Measurements from ENCODE around the gene DDX42. TPM values are rescaled to one million over a fixed set of nuclear protein-coding genes. Genes with fewer than 3 reads are reported as not detected.
"Not testable (repeated sequence)": the region's sequence is repeated elsewhere in the genome, so short reads cannot be mapped to it uniquely, and the experiment has no call there.

The DDX42 gene
- total RNA-seq, 1 donor from 2014 or later: 79.2 TPM

DNA sequence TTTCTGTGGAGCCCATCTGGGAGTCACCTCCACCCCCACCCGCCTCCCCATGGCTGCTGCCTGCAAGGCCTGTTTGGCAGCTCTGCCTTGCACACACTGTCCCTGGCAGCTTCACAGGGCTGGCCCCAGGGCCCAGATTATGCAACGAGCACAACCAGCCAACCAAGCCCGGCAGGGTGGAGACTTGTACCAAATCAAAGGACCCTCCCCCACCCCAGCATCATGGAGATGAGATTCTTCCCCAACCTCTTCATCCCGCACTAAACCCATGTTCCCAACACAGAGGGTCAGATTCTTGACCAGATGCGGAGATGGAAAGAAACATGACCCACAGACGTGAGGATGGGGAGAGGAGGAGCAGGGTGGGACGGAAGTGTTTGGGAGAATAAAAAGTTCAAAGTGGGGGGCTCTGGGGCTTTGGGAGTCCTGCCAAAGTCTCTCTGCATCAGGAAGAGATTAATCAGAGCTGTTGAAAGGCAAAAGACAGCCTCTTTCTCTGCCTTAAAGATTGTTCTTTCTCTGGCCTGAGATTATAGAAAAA is 64.7 kb downstream of the DDX42 start:
- DNase-seq (ENCODE audit: low spot score): peak; percentile 97

DNA sequence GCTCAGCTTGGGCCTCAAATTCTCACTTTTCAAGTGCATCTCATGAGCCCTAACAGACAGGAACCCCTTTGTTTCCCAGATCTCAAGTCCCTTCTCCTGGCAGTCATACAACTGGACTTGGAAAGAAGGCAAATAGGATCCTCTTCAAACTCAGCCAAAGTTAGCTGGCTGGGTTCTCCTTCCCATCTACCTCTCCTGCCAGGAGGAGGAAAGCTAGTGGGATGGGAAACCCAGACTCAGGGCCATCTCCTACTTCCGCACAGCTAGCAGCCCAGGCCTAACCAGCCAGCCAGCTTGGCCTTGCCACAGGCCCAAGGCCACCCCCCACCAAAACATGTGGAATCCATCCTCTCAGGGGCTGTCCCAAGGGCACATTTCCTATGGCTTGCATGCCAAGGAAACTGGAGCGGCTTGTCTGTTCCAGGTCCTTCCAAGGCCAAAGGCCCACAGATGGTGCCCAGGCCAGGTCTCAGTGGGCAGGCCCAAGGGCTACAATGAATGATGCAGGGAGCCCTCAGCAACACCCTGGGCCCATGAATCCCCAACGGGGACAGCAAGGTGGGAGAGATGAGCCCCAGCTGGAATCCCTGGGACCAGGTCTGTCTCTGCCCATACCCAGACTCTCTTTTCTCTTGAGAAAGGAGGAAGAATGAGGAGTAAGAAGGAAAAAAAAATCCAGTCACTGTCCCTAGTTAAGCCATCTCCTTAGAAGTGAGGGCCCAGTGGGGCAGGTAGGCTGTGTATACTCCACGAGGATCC is 66.8 kb downstream of the DDX42 start:
- no peak for DNase-seq (ENCODE audit: low spot score)

DNA sequence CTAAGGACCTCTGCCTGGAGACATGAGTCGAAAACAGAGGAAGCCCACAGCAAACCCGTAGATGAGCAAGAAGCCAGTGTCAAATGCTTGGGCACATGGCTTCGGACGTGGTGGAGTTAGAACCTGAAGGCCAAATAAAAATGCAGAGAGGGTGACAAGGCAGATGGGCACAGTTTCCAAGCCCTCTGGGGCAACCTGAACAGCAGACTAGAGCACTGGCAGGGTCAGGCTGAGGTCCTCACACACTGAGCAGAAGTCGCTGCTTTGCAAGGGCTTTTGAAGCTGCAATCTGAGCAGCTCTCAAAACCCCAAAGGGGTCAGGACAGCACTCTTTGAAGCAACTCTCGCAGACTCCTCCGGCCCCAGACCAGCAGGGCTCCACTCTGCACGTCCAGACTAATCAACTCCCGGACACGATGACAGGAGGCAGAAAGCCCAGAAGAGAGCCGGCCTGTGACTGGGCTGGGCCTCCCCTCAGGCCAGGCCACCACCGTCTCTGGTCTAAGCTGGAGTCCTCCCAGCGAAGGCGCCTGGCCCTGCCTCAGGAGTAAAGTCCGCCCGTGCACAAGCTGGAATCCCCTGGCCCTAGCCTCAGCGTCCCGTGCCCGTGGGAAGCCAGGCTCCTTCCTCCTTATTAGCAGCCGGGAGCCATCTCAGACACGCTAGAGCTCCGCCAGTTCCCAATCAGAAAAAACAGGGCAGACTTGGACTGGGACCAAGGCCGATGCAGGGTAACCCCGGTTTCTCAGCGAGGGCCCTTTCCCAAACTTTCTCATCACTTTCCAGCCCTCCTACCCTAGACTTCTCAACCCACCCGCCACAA is 67.6 kb downstream of the DDX42 start:
- peak; percentile 66 for DNase-seq (ENCODE audit: low spot score)

DNA sequence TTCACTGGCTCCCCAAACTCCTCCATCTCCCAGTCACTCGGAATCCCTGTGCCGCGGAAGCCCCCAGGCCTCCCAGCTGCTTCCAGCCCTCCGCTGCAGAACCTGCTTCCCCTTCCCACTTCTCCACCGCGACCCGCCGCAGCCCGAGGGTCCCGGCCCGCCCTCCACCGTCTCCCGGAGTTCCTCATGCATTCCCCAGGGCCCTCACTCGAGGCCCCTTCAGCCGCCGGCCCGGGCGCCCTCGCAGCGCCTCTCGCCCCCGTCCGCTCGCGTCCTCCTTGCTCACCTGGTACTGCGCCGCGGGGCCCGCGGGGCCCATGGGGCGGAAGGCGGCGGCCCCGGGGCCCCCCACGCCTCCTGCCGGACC is 68.2 kb downstream of the DDX42 start:
- DNase-seq (ENCODE audit: low spot score): no peak

DNA sequence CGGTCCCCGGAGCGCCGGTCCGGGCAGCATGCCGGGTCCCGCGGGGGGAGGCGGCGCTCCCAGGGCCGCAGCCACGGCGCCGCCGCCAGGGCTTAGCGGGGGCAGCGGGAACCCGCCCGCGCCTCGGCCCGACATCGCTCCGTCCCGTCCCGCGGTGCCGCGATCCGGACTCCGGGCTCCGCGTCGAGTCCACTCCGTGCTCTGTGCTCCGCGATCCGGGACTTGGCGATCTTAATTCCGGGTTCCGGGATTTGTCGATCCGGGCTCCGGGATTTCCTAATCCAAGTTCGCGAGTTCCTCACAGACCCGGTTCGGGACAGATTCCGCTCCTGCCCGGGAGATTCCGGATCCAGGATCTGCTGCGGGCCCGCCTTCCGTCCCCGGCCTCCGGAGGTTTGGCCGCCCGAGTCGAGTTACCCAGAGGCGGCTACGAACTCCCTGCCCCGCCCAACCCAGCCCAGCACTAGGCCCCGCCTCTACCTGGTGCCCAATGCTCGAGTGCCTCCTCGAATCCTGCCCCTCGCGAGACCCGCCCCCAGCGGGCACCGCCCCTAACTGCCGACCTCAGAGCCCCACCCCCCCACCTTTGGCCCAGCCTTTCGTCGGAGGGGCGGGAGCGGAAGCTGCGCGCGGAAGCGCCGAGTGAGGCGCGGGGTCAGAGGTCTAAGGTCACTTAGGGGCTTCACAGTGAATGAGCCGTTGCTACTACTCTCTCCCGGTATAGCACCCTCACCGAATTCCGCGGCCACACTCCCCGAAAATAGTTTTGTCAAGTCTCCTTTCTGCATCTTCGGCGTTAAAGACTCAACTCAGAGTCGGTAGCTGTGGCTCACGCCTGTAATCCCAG is 68.8 kb downstream of the DDX42 start, which contains the start of gene SMARCD2:
Gene SMARCD2, minus strand, starts transcription at position 146 of the 847 bp plus-strand sequence. Its CDS starts 11 bp downstream, at position 135.
- peak; percentile 99 for DNase-seq (ENCODE audit: low spot score)

DNA sequence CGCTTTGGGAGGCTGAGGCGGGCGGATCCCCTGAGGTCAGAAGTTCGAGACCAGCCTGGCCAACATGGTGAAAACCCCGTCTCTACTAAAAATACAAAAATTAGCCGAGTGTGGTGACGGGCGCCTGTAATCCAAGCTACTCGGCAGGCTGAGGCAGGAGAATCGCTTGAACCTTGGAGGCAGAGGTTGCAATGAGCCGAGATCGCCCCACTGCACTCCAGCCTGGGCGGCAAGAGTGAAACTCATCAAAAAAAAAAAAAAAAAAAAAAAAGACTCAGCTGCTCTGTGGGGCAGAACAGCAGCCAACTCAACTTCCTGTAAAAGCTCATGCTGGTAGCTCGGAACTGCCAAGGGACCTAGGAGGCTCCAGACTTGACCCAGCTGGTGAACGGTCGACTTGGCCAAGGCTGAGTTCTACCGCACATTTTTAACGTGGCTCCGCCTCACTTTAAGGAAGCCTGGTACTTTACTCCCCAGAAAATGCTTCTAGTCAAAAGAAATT is 69.5 kb downstream of the DDX42 start:
- DNase-seq (ENCODE audit: low spot score): peak; percentile 84

DNA sequence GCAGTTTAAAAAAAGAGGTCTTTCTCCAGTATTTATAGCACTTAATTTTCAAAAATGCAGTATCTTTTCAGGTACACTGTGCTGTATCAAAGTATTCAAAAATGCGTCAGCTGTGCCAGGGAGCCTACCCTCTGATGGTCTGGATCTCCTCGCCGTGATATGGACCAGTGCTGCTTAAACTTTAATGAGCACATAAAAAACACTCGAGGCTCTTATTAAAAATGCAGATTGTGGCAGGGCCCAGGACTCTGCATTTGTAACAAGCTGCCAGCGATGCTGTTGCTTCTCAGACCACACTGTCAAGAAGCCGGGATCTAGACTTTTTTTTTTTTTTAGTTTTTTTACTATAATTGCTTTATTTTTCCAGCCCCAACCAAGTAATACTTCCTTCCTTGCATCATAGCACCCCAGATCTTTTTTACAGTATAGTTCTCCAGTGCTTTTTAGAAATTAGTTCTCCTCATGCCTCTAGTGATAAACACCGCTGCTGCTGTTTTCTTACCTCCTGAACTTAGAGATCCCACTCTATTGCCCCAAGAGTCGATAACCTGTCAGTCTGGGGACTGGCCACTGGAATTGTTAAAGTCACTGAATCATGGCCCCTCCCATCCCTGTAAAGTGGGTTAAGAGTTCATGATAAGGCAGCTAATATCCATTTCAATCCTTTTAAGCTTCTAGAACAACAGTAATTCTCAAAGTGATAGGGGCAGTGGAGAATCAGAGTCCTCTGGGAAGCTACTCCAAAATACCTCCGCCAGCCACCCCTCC is 70.1 kb downstream of the DDX42 start:
- DNase-seq (ENCODE audit: low spot score): peak; percentile 72

DNA sequence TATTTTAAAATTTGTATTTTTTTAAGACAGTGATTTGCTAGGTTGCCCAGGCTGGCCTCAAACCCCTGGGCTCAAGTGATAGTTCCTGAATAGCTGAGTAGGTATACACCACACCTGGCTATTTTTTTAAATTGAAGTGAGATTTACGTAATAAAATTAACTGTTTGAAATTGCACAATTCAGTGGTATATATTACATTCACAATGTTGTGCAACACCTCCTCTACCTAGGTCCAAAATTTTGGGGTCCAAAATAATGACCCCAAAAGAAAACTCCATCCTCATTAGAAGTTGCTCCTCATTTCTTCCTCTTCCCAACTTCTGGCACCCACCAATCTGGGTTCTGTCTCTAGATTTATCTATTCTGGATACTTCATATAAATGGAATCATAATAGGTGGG is 71.5 kb downstream of the DDX42 start:
- DNase-seq (ENCODE audit: low spot score): no peak

DNA sequence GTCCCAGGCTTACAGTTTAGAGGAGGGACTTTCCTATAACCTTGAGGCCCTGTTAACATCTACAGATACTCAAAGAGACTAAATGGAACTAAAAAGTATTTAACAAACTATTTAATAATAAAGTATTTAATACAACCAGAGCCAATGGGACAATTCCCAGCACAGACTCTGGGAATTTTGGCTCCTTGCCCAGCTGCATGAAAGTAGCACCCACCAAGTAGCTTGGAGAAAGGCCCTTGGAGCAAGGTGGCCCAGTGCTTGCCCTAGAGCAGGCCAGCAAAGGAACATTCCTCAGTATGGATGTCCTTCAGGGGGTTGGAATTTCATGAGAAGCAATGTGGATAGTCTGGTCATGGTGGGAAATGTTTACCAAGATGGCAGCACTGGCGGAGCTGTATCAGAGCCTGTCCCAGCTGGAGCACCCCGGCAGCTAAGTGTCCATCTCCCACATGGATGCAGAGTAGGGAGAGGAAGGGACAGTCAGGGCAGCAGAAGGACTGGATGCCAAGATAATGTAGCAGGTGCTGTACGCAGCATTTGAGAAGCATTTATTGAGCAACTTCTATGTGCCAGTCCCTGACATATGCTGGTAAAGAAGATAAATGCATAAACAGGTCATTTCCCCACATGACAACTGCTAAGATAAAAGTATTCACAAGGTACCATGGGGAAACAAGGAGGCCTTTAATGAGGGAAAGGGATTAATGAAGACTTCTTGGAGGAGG is 73.7 kb downstream of the DDX42 start:
- DNase-seq (ENCODE audit: low spot score): no peak

DNA sequence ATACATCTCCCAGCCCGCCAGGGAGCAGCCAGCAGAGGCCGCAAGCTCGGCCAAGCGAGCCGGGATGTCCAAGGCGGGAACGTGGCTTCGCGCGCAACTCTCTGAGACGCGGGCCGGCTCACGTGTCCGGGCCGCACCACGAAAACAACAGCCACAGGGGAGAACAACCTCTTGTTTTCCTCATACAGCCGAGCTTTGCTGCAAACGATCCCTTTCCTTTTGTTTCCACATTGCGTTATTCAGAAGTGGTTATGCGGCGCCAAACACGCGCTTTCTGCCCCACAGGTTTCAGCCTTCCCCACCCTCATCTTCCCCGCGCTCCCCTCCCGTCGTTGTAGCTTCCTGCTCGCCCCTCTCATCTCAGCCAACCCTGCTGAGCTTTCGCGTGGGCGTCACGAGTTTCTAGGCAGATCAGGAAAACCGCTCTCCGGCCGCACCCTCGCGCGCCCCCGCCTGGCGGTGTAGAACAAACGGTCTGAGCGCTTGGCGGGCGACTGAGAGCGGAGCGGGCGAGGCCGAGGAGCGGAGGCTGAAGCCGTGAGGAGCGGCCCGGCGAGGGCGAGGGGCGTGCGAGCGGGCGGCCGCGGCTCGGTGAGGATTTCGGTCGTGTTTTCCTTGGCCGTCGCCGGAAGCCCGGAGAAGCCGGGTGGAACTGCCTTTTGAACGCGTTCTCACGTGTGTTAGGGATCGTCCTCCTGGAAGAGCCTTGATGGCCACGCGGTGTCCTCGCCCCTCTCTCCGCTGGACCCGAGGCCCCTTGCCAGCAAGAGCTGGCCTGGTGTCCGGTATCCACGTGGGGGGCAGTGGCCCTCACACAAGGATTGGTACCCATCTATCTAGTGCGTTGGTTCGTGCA is 75.1 kb downstream of the DDX42 start:
- DNase-seq (ENCODE audit: low spot score): peak; percentile 91

DNA sequence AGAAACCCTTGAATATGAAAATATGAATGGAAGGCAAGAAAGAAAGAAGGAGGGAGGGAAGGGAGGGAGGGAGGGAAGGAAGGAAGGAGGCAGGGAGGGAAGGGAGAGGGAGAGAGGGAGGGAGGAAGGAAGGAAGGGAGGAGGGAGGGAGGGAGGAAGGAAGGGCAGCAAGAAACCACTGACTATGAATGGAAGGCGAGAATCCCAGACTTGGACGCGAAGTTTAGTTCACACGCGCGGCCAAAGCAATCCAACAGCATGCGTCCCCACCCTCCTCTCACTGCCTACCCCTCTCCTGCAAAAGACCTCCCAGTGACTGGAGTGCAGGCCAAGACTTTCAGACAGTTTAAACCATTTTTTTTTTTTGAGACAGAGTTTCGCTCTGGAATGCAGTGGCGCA is 76.4 kb downstream of the DDX42 start:
- no peak for DNase-seq (ENCODE audit: low spot score)

DNA sequence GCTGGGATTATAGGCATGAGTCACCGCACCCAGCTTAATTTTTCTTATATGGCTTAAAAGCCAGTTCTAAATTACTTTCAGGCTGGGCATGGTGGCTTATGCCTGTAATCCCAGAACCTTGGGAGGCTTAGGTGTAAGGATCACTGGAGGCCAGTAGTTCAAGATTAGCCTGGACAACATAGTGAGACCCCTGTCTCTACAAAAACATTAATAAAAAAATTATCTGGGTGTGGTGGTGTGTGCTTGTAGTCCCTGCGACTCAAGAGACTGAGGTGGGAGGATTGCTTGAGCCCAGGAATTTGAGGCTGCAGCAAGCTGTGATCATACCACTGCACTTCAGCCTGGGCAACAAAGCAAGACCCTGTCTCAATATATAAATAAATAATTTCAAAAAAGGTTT is 79.3 kb downstream of the DDX42 start:
- DNase-seq (ENCODE audit: low spot score): no peak

DNA sequence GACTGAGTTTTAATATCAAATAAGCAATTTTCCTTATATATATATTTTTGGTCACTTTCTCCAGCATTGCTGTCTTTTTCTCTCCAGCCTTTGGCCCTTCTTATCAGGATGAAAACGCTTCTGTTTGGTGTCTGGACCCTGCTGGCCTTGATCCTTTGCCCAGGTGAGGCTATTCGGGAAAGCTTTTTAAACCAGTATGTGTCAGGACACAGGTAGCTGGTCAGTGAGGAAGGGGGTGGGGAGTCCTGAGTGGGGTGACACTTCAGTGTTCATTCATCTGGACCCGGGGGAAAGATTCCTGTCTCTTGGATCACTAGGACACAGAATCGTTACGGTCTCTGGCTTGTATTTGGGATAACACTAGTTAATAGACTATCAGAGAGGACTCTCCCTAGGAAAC is 80.7 kb downstream of the DDX42 start:
- no peak for DNase-seq (ENCODE audit: low spot score)

DNA sequence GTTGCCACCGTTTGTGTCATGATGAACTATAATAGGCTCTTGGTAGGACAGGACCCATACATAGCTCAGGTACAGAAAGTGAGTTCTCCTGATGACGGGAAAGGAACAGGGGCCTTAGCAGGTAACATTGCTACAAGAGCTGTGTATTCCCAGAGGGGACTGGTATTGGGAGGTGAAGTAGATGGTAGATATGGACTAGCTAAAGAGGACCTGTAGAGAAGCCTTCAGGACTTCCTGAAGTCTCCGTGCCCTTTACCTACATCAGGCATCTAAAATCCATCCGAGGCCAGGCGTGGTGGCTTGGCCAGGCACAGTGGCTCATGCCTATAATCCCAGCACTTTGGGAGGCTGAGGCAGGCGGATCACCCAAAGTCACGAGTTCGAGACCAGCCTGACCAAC is 81.2 kb downstream of the DDX42 start:
- no peak for DNase-seq (ENCODE audit: low spot score)

DNA sequence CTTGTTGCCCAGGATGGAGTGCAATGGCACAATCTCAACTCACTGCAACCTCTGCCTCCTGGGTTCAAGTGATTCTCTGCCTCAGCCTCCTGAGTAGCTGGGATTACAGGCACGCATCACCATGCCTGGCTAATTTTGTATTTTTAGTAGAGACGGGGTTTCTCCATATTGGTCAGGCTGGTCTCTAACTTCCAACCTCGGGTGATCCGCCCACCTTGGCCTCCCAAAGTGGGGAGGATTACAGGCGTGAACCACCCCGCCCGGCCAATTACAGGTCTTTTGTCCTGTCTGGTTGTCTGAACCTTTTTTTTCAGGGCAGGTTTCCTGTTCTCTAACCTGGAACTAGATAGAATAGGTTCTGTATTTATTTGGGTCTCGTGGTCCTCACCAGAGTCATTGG is 82.5 kb downstream of the DDX42 start:
- DNase-seq (ENCODE audit: low spot score): not testable (repeated sequence)

DNA sequence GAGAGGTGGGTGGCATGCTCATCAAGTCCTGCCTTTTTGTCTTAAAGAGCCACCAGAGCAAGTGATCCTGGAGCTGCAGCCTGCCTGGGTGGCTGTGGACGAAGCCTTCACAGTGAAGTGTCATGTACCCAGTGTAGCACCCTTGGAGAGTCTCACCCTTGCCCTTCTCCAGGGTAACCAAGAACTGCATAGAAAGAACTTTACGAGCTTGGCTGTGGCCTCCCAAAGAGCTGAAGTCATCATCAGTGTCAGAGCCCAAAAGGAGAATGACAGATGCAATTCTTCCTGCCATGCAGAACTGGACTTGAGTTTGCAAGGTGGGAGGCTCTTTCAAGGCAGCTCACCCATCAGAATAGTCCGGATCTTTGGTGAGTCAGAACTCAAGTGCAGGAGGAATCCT is 85.3 kb downstream of the DDX42 start:
- no peak for DNase-seq (ENCODE audit: low spot score)

DNA sequence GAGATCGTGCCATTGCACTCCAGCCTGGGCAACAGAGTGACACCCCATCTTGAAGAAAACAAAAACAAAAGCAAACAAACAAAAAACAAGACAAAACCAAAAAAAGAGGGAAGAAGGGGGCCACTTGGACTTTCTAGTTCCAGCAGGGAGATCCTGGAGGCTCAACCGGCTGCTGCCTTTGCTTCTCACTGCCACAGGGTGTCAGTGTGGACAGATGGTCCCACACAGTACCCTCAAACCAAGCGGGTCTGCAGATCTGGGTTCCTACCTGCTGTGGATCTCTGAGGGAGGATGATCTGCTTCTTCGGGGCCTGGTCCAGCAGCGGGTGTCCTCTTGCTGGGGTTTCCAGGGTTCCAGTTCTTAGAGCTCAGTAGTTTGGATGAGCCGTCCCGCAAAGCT is 92.7 kb downstream of the DDX42 start:
- DNase-seq (ENCODE audit: low spot score): not testable (repeated sequence)

Measured in umbilical cord (tissue), 2 donors.